ENCODE results near the gene UBE2D4.

UBE2D4 gene

DNA sequence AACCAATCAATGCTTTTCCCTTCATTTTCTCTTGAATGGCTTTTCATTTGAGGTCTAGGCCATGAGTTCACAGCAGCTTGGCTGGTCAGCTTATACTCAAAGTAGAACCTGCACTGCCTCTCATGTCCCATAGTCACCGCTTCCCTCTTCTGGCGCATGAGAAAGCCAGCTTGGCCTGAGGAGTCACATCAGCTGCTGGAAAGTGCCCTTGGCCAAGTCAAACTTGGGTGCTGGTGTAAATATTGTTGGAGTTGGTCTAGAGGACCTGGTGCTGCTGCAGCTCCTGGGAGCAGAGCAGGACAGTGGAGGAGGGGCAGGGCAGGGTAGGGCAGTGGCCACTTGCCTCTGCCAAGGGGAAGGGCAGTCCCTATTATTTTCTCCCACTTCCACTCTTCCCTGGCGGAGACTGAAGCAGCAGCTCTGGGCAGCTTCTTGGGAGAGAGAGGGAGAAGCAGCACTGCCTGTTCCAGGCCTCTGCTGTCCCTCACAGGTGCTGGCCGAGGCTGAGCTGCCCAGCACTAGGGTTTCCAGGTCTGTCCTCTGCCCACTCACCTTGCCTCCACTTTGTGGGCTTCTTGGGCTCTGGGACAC lies 12.8 kb downstream of the UBE2D4 start:
- Histone ChIP-seq H3K4me1 (peaks cover 22% of the 10 kb centered on the region), H3K9me3 (no peaks in the 10 kb centered on the region), H3K4me3 (ENCODE audit: low read depth, low read length) (no peak overlapping the region), H3K36me3 (no peaks in the 10 kb centered on the region), H3K27me3 (no peaks in the 10 kb centered on the region)
- TF ChIP-seq, protein P1, sequence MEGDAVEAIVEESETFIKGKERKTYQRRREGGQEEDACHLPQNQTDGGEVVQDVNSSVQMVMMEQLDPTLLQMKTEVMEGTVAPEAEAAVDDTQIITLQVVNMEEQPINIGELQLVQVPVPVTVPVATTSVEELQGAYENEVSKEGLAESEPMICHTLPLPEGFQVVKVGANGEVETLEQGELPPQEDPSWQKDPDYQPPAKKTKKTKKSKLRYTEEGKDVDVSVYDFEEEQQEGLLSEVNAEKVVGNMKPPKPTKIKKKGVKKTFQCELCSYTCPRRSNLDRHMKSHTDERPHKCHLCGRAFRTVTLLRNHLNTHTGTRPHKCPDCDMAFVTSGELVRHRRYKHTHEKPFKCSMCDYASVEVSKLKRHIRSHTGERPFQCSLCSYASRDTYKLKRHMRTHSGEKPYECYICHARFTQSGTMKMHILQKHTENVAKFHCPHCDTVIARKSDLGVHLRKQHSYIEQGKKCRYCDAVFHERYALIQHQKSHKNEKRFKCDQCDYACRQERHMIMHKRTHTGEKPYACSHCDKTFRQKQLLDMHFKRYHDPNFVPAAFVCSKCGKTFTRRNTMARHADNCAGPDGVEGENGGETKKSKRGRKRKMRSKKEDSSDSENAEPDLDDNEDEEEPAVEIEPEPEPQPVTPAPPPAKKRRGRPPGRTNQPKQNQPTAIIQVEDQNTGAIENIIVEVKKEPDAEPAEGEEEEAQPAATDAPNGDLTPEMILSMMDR (IDR thresholded peaks at IDR 0.05; ENCODE audit: low read depth, low read length) = no peak
- DNase-seq = no peak

DNA sequence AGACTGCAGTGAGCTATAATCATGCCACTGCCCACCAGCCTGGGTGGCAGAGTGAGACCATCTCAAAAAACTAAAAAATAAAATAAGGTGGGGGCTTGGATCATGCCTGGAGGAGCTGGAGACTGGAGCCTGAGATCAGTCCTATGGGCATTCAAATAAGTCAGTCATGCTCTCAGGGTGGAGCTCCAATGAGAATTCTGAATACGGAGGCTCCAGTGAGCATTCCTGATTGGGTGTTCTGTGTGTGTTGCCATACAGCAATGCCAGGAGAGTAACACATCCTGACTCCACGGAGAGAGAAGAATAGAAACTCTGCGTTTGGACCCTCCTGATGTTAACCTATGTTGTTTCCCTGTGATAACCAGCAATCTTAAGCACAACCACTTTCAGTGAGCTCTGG lies 16.0 kb downstream of the UBE2D4 start:
- no peak overlapping the region for H3K4me3 ChIP-seq (ENCODE audit: low read depth, low read length)
- DNase-seq = no peak
- no peaks in the 10 kb centered on the region for H3K27me3 ChIP-seq
- TF ChIP-seq, protein P1 (IDR thresholded peaks at IDR 0.05; ENCODE audit: low read depth, low read length) = no peak
- peaks cover under 1% of the 10 kb centered on the region; the same call in 1 of the 2 replicates for H3K36me3 ChIP-seq
- peaks cover 12% of the 10 kb centered on the region for H3K4me1 ChIP-seq
- H3K9me3 ChIP-seq = no peaks in the 10 kb centered on the region

DNA sequence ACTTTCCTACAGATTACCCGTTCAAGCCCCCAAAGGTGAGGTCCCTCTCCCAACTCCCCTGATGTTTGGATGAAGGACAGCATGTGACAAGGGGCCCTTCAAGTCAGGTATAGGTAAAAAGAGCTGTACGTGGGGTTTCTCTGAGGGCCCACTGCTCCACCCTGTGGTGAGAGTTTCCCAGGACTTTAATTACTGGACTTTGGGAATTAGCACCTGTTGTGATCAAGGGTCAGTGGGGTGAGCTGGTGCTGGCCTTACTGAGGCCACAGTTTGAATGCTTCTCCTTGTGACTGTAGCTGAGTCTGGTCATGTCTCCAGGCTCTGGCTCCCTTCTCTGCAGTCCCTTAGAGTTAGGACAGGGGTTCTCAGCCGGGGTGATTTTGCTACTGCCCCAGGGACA lies 16.8 kb downstream of the UBE2D4 start:
- H3K36me3 ChIP-seq = peaks cover 4% of the 10 kb centered on the region; the same call in 1 of the 2 replicates
- DNase-seq = no peak
- TF ChIP-seq, protein P1 (IDR thresholded peaks at IDR 0.05; ENCODE audit: low read depth, low read length) = peak; percentile 12; the same call in 1 of the 2 replicates
- H3K9me3 ChIP-seq = no peaks in the 10 kb centered on the region
- no peaks in the 10 kb centered on the region for H3K27me3 ChIP-seq
- H3K4me1 ChIP-seq = peaks cover 8% of the 10 kb centered on the region
- H3K4me3 ChIP-seq (ENCODE audit: low read depth, low read length) = no peak overlapping the region

DNA sequence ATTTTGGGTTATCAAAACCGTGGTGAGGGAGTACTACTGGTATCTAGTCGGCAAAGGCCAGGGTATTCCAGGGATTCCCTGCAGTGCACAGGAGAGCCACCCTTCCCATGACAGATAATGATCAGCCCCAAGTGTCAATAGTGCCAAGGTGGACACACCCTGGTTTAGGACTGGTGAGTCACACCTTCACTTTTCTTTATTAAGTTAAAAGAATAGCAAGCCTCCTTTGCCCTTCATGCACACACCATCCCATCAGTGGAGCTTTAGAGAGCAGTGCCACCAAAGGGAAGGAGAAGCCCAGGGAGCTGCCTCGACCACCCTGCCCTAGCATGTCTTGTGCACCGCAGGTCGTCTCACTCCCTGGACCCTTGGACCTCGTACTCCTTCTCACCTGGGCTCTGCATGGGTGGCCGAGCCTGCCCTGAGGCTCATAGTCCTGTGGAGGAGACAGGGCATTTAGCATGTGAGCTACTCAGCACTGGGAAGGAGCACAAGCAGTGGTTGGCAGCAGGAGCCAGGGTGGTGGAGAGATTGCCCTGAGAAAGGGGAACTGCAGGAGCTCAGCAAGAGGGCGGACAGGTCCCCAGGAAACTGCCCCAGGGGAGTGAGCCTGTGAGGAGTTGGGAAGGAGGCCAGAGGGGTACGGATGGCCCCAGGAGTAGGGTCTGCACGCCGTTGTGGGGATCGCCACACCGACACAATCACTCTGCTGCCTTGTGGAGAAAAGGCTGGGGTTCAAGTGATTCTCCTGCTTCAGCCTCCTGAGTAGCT lies 17.4 kb downstream of the UBE2D4 start:
- TF ChIP-seq, protein P1 (IDR thresholded peaks at IDR 0.05; ENCODE audit: low read depth, low read length) = no peak
- Histone ChIP-seq H3K36me3 (peaks cover 4% of the 10 kb centered on the region; the same call in 1 of the 2 replicates), H3K9me3 (no peaks in the 10 kb centered on the region), H3K4me3 (ENCODE audit: low read depth, low read length) (no peak overlapping the region), H3K27me3 (no peaks in the 10 kb centered on the region), H3K4me1 (peaks cover 2% of the 10 kb centered on the region; the same call in 1 of the 2 replicates)
- no peak for DNase-seq

DNA sequence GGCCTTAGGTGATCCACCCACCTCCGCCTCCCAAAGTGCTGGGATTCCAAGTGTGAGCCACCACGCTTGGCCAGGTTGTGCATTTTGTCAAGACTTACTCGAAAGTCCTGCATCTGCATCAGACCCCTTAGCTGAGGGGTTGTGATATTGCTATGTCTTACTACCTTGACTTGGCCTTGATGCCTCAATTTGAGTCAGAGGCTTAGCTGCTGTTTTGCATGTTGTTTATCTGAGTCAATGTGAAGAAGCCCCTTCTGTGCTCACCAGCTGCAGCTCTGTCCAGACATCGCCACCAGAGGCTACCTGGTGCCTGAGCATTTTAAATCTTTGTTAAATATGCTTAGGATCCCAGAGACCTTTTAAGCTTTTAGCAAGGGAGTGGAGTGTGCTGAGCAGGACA lies 18.1 kb downstream of the UBE2D4 start:
- DNase-seq = no peak
- TF ChIP-seq, protein P1 (IDR thresholded peaks at IDR 0.05; ENCODE audit: low read depth, low read length) = no peak

DNA sequence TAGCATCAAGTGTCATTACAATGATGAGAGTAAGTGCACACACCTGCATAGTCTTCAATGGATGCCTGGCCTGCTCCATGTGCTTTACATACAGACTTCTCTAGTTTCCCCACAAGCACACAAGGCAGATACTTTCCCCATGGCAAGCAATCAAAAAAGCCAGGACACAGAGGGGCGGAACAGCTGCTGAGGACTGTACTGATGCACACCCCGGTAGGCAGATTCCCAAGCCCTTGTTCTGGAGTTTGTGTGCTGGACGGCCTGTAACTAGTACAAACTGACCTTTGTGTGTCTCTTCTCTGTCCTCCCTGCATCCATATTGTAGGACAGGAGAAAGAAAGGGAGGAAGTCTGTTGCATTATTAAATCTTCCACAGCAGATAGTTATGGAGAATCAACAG lies 25.8 kb downstream of the UBE2D4 start:
- H3K9me3 ChIP-seq = no peaks in the 10 kb centered on the region
- H3K4me1 ChIP-seq = no peaks in the 10 kb centered on the region
- no peak overlapping the region for H3K4me3 ChIP-seq (ENCODE audit: low read depth, low read length)
- no peaks in the 10 kb centered on the region for H3K27me3 ChIP-seq
- H3K36me3 ChIP-seq = peaks cover 7% of the 10 kb centered on the region; the same call in 1 of the 2 replicates
- no peak for DNase-seq
- TF ChIP-seq, protein P1 (IDR thresholded peaks at IDR 0.05; ENCODE audit: low read depth, low read length) = no peak

More for the DNA sequence above, 18.1 kb downstream of the UBE2D4 start:
- Histone ChIP-seq H3K9me3 (no peaks in the 10 kb centered on the region), H3K27me3 (no peaks in the 10 kb centered on the region), H3K36me3 (peaks cover 4% of the 10 kb centered on the region; the same call in 1 of the 2 replicates), H3K4me3 (ENCODE audit: low read depth, low read length) (no peak overlapping the region), H3K4me1 (no peaks in the 10 kb centered on the region)
